ENCODE data around the gene FXN.

The FXN gene

DNA sequence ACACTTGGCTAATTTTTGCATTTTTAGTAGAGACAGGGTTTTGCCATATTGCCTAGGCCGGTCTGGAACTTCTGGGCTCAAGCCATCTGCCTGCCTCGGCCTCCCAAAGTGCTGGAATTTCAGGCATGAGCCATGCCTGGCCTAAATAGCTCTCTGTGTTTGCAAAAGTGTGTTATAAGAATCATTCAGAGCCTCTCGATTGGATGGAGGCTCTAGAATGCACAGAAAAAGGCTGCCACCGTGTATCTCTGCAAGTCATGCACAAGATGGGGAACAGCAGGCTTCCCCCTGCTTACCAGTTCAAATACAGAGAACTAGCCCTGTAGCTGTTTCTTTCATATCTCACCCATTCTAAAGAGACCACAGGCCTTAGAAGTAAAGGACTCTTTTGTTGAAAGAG, 28.3 kb downstream of the FXN start:
- Histone ChIP-seq H3K79me1 (replicated peaks; ENCODE audit: low read length, poor library complexity, severe bottlenecking) (no peaks in the 10 kb centered on the region), H2BK15ac (ENCODE audit: low read depth, poor library complexity, severe bottlenecking) (no peak overlapping the region), H4K91ac (ENCODE audit: low read length) (no peak overlapping the region), H2BK5ac (ENCODE audit: low read depth, low read length, poor library complexity, severe bottlenecking) (no peak overlapping the region), H3K18ac (ENCODE audit: low read depth in 1 of 2, low read length in 2 of 2) (no peak overlapping the region), H3K4ac (ENCODE audit: low read depth in 1 of 2, low read length in 2 of 2) (no peak overlapping the region), H4K8ac (ENCODE audit: low read length) (no peak overlapping the region), H3K9me3 (ENCODE audit: control insufficient read depth, low read length) (no peaks in the 10 kb centered on the region), H3K27me3 (ENCODE audit: control insufficient read depth in 1 of 2, insufficient read depth in 1 of 2, low read length in 2 of 2) (no peaks in the 10 kb centered on the region), H3K14ac (ENCODE audit: low read length in 2 of 2) (no peak overlapping the region), H2BK120ac (ENCODE audit: low read depth, low read length) (no peak overlapping the region), H3K9ac (ENCODE audit: low read length) (no peak overlapping the region), H2AFZ (ENCODE audit: low read depth, low read length) (no peak overlapping the region), H3K27ac (ENCODE audit: low read length, poor library complexity, severe bottlenecking) (no peak overlapping the region), H3K23ac (ENCODE audit: low read length in 2 of 2) (no peak overlapping the region), H2AK5ac (ENCODE audit: low read length, severe bottlenecking) (no peak overlapping the region), H3K4me1 (ENCODE audit: control insufficient read depth, insufficient read depth, low read depth, low read length) (no peaks in the 10 kb centered on the region), H3K36me3 (ENCODE audit: control insufficient read depth in 1 of 2, insufficient read depth in 2 of 2, low read depth in 1 of 2, low read length in 2 of 2) (peaks cover 18 to 31% of the 10 kb centered on the region in 2 experiments), H2BK12ac (ENCODE audit: low read length in 2 of 2) (no peak overlapping the region), H3K4me2 (ENCODE audit: low read length, poor library complexity, severe bottlenecking) (no peak overlapping the region), H3K4me3 (ENCODE audit: insufficient read depth in 1 of 2, low read depth in 1 of 2, low read length in 2 of 2) (no peak overlapping the region)
- no peak for DNase-seq
- 87% methylated on average over 4 of the region's 4 CpGs for WGBS

DNA sequence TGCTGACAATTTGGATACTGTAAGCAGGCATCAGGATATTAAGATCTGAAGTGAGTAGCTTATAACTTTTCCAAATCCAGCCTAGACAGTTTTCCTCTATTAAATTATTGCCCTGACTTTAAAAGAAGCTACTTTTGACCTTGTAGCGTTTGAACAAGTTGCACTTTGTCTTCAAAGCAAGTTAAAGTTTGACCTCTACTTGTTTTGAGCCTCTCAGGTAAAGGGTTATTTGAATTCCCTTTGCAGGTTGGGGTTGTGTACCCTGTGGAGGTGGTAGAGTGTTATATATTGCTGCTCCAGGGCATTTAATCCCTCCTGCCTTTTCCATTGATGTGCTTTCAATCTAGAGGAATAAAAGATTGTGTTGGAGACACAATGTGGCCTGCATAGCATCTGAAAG, 30.1 kb downstream of the FXN start:
- H3K14ac ChIP-seq (ENCODE audit: low read length in 2 of 2), result no peak overlapping the region
- no peaks in the 10 kb centered on the region for H3K9me3 ChIP-seq (ENCODE audit: control insufficient read depth, low read length)
- H3K4ac ChIP-seq (ENCODE audit: low read depth in 1 of 2, low read length in 2 of 2), result no peak overlapping the region
- H2BK12ac ChIP-seq (ENCODE audit: low read length in 2 of 2), result no peak overlapping the region
- H4K91ac ChIP-seq (ENCODE audit: low read length), result no peak overlapping the region
- WGBS, result 100% methylated on average over 1 of the region's 1 CpG
- no peak overlapping the region for H4K8ac ChIP-seq (ENCODE audit: low read length)
- no peak for DNase-seq
- no peak overlapping the region for H2BK15ac ChIP-seq (ENCODE audit: low read depth, poor library complexity, severe bottlenecking)
- no peak overlapping the region for H3K4me2 ChIP-seq (ENCODE audit: low read length, poor library complexity, severe bottlenecking)
- H3K4me3 ChIP-seq (ENCODE audit: insufficient read depth in 1 of 2, low read depth in 1 of 2, low read length in 2 of 2), result no peak overlapping the region
- H3K36me3 ChIP-seq (ENCODE audit: control insufficient read depth in 1 of 2, insufficient read depth in 2 of 2, low read depth in 1 of 2, low read length in 2 of 2), result peaks cover 18 to 32% of the 10 kb centered on the region in 2 experiments
- no peaks in the 10 kb centered on the region for H3K27me3 ChIP-seq (ENCODE audit: control insufficient read depth in 1 of 2, insufficient read depth in 1 of 2, low read length in 2 of 2)
- no peak overlapping the region for H3K18ac ChIP-seq (ENCODE audit: low read depth in 1 of 2, low read length in 2 of 2)
- H3K4me1 ChIP-seq (ENCODE audit: control insufficient read depth, insufficient read depth, low read depth, low read length), result no peaks in the 10 kb centered on the region
- H3K27ac ChIP-seq (ENCODE audit: low read length, poor library complexity, severe bottlenecking), result no peak overlapping the region
- H2BK5ac ChIP-seq (ENCODE audit: low read depth, low read length, poor library complexity, severe bottlenecking), result no peak overlapping the region
- H2AFZ ChIP-seq (ENCODE audit: low read depth, low read length), result no peak overlapping the region
- no peaks in the 10 kb centered on the region for H3K79me1 ChIP-seq (replicated peaks; ENCODE audit: low read length, poor library complexity, severe bottlenecking)
- H3K23ac ChIP-seq (ENCODE audit: low read length in 2 of 2), result no peak overlapping the region
- H2BK120ac ChIP-seq (ENCODE audit: low read depth, low read length), result no peak overlapping the region
- no peak overlapping the region for H3K9ac ChIP-seq (ENCODE audit: low read length)
- H2AK5ac ChIP-seq (ENCODE audit: low read length, severe bottlenecking), result no peak overlapping the region

DNA sequence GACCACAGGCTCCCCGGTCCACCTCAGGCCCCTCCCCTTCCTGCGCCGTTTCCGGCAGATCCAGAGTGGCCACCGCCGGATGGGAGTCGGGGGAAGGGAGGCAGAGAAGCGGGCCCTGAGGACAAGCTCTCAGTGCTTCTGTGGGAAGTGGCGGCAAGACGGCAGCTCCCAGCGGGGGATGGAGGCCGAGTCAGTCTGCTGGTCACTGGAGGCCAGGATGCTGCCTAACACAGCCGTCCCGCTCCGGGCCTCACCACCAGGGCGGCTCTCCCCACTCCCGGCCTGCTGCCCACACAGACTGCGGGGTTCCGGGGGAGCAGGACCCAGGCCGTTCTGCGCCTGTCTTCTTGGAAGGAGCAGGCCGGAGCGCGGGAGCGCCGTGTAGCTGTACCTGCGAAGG, 31.4 kb downstream of the FXN start:
- H3K9ac ChIP-seq (ENCODE audit: low read length), result no peak overlapping the region
- H3K9me3 ChIP-seq (ENCODE audit: control insufficient read depth, low read length), result no peaks in the 10 kb centered on the region
- H2AFZ ChIP-seq (ENCODE audit: low read depth, low read length), result no peak overlapping the region
- H3K4ac ChIP-seq (ENCODE audit: low read depth in 1 of 2, low read length in 2 of 2), result no peak overlapping the region
- no peak overlapping the region for H3K23ac ChIP-seq (ENCODE audit: low read length in 2 of 2)
- H3K27ac ChIP-seq (ENCODE audit: low read length, poor library complexity, severe bottlenecking), result no peak overlapping the region
- H3K79me1 ChIP-seq (replicated peaks; ENCODE audit: low read length, poor library complexity, severe bottlenecking), result no peaks in the 10 kb centered on the region
- H3K27me3 ChIP-seq (ENCODE audit: control insufficient read depth in 1 of 2, insufficient read depth in 1 of 2, low read length in 2 of 2), result no peaks in the 10 kb centered on the region
- H3K4me2 ChIP-seq (ENCODE audit: low read length, poor library complexity, severe bottlenecking), result no peak overlapping the region
- H4K91ac ChIP-seq (ENCODE audit: low read length), result no peak overlapping the region
- H3K14ac ChIP-seq (ENCODE audit: low read length in 2 of 2), result no peak overlapping the region
- no peaks in the 10 kb centered on the region for H3K4me1 ChIP-seq (ENCODE audit: control insufficient read depth, insufficient read depth, low read depth, low read length)
- no peak overlapping the region for H2BK5ac ChIP-seq (ENCODE audit: low read depth, low read length, poor library complexity, severe bottlenecking)
- no peak overlapping the region for H3K18ac ChIP-seq (ENCODE audit: low read depth in 1 of 2, low read length in 2 of 2)
- DNase-seq, result no peak
- WGBS, result 95% methylated on average over 27 of the region's 27 CpGs
- no peak overlapping the region for H3K4me3 ChIP-seq (ENCODE audit: insufficient read depth in 1 of 2, low read depth in 1 of 2, low read length in 2 of 2)
- peaks cover 22 to 32% of the 10 kb centered on the region in 2 experiments for H3K36me3 ChIP-seq (ENCODE audit: control insufficient read depth in 1 of 2, insufficient read depth in 2 of 2, low read depth in 1 of 2, low read length in 2 of 2)
- no peak overlapping the region for H2BK12ac ChIP-seq (ENCODE audit: low read length in 2 of 2)
- H2BK120ac ChIP-seq (ENCODE audit: low read depth, low read length), result no peak overlapping the region
- H2BK15ac ChIP-seq (ENCODE audit: low read depth, poor library complexity, severe bottlenecking), result no peak overlapping the region
- H2AK5ac ChIP-seq (ENCODE audit: low read length, severe bottlenecking), result no peak overlapping the region
- H4K8ac ChIP-seq (ENCODE audit: low read length), result no peak overlapping the region

DNA sequence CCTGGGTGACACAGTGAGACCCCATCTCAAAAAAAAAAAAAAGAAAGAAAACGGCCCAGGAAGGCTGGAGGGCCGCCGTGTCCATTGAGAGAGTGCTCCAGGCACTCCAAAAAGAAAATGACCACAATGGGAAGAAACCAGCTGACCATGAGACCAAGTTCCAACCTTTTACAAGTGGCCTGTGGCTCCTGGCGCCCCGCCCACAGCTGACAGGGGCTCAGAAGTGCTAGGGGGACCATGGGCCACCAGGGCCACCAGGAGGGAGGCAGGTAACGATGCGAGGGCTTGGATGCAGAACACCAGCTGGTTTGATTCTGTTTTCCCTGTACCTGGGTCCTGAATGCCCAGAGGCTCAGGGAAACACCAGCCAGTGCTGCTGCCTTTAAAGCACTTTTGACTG, 34.6 kb downstream of the FXN start:
- Histone ChIP-seq H3K4me2 (ENCODE audit: low read length, poor library complexity, severe bottlenecking) (no peak overlapping the region), H4K8ac (ENCODE audit: low read length) (no peak overlapping the region), H3K18ac (ENCODE audit: low read depth in 1 of 2, low read length in 2 of 2) (no peak overlapping the region), H2BK5ac (ENCODE audit: low read depth, low read length, poor library complexity, severe bottlenecking) (no peak overlapping the region), H3K36me3 (ENCODE audit: control insufficient read depth in 1 of 2, insufficient read depth in 2 of 2, low read depth in 1 of 2, low read length in 2 of 2) (peaks cover 22 to 27% of the 10 kb centered on the region in 2 experiments), H3K27me3 (ENCODE audit: control insufficient read depth in 1 of 2, insufficient read depth in 1 of 2, low read length in 2 of 2) (no peaks in the 10 kb centered on the region), H3K4ac (ENCODE audit: low read depth in 1 of 2, low read length in 2 of 2) (no peak overlapping the region), H2AFZ (ENCODE audit: low read depth, low read length) (no peak overlapping the region), H4K91ac (ENCODE audit: low read length) (no peak overlapping the region), H3K14ac (ENCODE audit: low read length in 2 of 2) (no peak overlapping the region), H3K4me3 (ENCODE audit: insufficient read depth in 1 of 2, low read depth in 1 of 2, low read length in 2 of 2) (no peak overlapping the region), H2BK15ac (ENCODE audit: low read depth, poor library complexity, severe bottlenecking) (no peak overlapping the region), H3K9me3 (ENCODE audit: control insufficient read depth, low read length) (no peaks in the 10 kb centered on the region), H3K9ac (ENCODE audit: low read length) (no peak overlapping the region), H2AK5ac (ENCODE audit: low read length, severe bottlenecking) (no peak overlapping the region), H3K23ac (ENCODE audit: low read length in 2 of 2) (no peak overlapping the region), H2BK12ac (ENCODE audit: low read length in 2 of 2) (no peak overlapping the region), H3K27ac (ENCODE audit: low read length, poor library complexity, severe bottlenecking) (no peak overlapping the region), H3K79me1 (replicated peaks; ENCODE audit: low read length, poor library complexity, severe bottlenecking) (no peaks in the 10 kb centered on the region), H2BK120ac (ENCODE audit: low read depth, low read length) (no peak overlapping the region), H3K4me1 (ENCODE audit: control insufficient read depth, insufficient read depth, low read depth, low read length) (no peaks in the 10 kb centered on the region)
- WGBS, result 95% methylated on average over 7 of the region's 7 CpGs
- no peak for DNase-seq

All from mesenchymal stem cell (in vitro differentiated cells and primary cell).